ENCODE measurements around the gene KEL.

KEL gene

GRCh38 chr7:142961595-142961972, 579 bp downstream of the KEL start:
- no peak for DNase-seq

- no peak for DNase-seq
Observed at GRCh38 chr7:142960955-142961512, 1.1 kb downstream of the KEL start.

GRCh38 chr7:142959202-142959601, 3.0 kb downstream of the KEL start:
- no peak for DNase-seq

GRCh38 chr7:142957723-142958122, 4.4 kb downstream of the KEL start:
- no peak for DNase-seq

- no peak for DNase-seq
Observed at GRCh38 chr7:142956951-142957623, 5.1 kb downstream of the KEL start.

GRCh38 chr7:142954680-142955268, 7.4 kb downstream of the KEL start:
- no peak for DNase-seq

GRCh38 chr7:142950235-142950634, 11.9 kb downstream of the KEL start:
- no peak for DNase-seq

GRCh38 chr7:142948603-142949002, 13.6 kb downstream of the KEL start:
- DNase-seq, result no peak

- no peak for DNase-seq
Observed at GRCh38 chr7:142945001-142945400, 17.2 kb downstream of the KEL start.

- DNase-seq, result no peak
Observed at GRCh38 chr7:142943706-142944268, 18.4 kb downstream of the KEL start.

GRCh38 chr7:142942746-142943145, 19.4 kb downstream of the KEL start:
- no peak for DNase-seq

- no peak for DNase-seq
Observed at GRCh38 chr7:142941541-142941940, 20.6 kb downstream of the KEL start.

- DNase-seq, result no peak
Observed at GRCh38 chr7:142940966-142941535, 21.1 kb downstream of the KEL start.

- DNase-seq, result no peak
Observed at GRCh38 chr7:142939226-142939910, 22.8 kb downstream of the KEL start, which contains the start of gene LLCFC1. Gene LLCFC1, plus strand, starts transcription at chr7:142939484. Its CDS starts 138 bp downstream, at chr7:142939622.

- DNase-seq, result no peak
Observed at GRCh38 chr7:142938611-142939010, 23.6 kb downstream of the KEL start.

GRCh38 chr7:142935941-142936565, 26.1 kb downstream of the KEL start:
- no peak for DNase-seq

- DNase-seq, result no peak
Observed at GRCh38 chr7:142934056-142934455, 28.1 kb downstream of the KEL start.

- no peak for DNase-seq
Observed at GRCh38 chr7:142933624-142934023, 28.5 kb downstream of the KEL start, which contains the start of gene TRPV5. Gene TRPV5, minus strand, starts transcription at chr7:142933746. Its CDS starts 287 bp downstream, at chr7:142933459.

- no peak for DNase-seq
Observed at GRCh38 chr7:142933092-142933475, 29.1 kb downstream of the KEL start.

- DNase-seq, result no peak
Observed at GRCh38 chr7:142932386-142933091, 29.6 kb downstream of the KEL start.

- no peak for DNase-seq
Observed at GRCh38 chr7:142930126-142930730, 31.9 kb downstream of the KEL start.

GRCh38 chr7:142927949-142928348, 34.2 kb downstream of the KEL start:
- no peak for DNase-seq

Measured in NCI-H510A treated with DMSO at 0.1 percent for 48 hours (cell line).